KOPT-K1 (cell line): ENCODE measurements around the gene CT55.
"Not testable (repeated sequence)": the region's sequence is repeated elsewhere in the genome, so short reads cannot be mapped to it uniquely, and the experiment has no call there.

Source experiments
- H3K27ac ChIP-seq: fragments of 200-600 bp; sonication (generic); 2 replicates; pipeline ENCODE4 v1.5.1; 2016; ENCODE audit warnings: antibody characterized with exemption, mild to moderate bottlenecking, low read depth, low read length; ENCODE audit not compliant: poor library complexity, severe bottlenecking
- H3K36me3 ChIP-seq: fragments of 200-600 bp; sonication (generic); 2 replicates; pipeline ENCODE4 v1.5.1; 2017; ENCODE audit warnings: antibody characterized with exemption, mild to moderate bottlenecking, low read length, moderate library complexity; ENCODE audit not compliant: insufficient read depth
- H3K9me3 ChIP-seq: fragments of 200-600 bp; sonication (generic); 2 replicates; pipeline ENCODE4 v1.5.1; 2017; ENCODE audit warnings: antibody characterized with exemption, low read length, mild to moderate bottlenecking; ENCODE audit not compliant: insufficient read depth, poor library complexity, severe bottlenecking

The CT55 gene, protein sequence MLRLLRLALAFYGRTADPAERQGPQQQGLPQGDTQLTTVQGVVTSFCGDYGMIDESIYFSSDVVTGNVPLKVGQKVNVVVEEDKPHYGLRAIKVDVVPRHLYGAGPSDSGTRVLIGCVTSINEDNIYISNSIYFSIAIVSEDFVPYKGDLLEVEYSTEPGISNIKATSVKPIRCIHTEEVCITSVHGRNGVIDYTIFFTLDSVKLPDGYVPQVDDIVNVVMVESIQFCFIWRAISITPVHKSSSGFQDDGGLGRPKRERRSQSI

GRCh38 chrX:135170877-135171519 is at the start of gene CT55:
CT55 (minus strand) TSS chrX:135171398; CDS start chrX:135171171, 227 bp downstream.
- Histone ChIP-seq H3K36me3 (no peaks in the 10 kb centered on the region), H3K27ac (no peak within 1 kb of the TSS), H3K9me3 (no peaks in the 10 kb centered on the region)

- no peaks in the 10 kb centered on the region for H3K9me3 ChIP-seq
- H3K36me3 ChIP-seq = no peaks in the 10 kb centered on the region
- H3K27ac ChIP-seq = no peak overlapping the region
These were observed 42.1 kb upstream of the CT55 start for GRCh38 chrX:135213200-135213844.

- H3K36me3 ChIP-seq, H3K27ac ChIP-seq, H3K9me3 ChIP-seq: not testable (repeated sequence)
These were observed 35.2 kb upstream of the CT55 start for GRCh38 chrX:135206427-135206826.

DNA sequence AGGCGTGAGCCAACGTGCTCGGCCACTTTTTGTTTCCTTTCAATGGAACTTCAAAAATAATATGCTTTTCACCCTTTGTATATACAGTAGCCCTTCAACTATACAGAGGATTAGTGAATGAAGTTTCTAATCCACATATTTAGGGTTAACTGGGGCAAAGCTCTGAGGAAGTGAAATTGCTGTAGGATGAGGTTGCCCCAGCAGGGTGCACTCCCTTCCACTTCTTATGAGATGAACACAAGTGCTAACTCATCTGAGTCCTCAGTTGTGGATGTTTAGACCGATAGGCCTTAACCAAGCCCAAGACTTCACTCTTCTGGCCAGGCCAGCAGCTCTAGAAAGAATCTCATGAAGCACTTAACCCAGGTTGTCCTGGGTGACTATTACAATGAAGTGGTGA is 29.1 kb upstream of the CT55 start:
- H3K9me3 ChIP-seq = no peaks in the 10 kb centered on the region
- no peak overlapping the region for H3K27ac ChIP-seq
- no peaks in the 10 kb centered on the region for H3K36me3 ChIP-seq

- Histone ChIP-seq H3K36me3 (no peaks in the 10 kb centered on the region), H3K27ac (no peak overlapping the region), H3K9me3 (no peaks in the 10 kb centered on the region)
These were observed 23.5 kb upstream of the CT55 start for GRCh38 chrX:135194684-135195083.

- no peak overlapping the region for H3K27ac ChIP-seq
- H3K9me3 ChIP-seq = no peaks in the 10 kb centered on the region
- H3K36me3 ChIP-seq = no peaks in the 10 kb centered on the region
These were observed 22.5 kb upstream of the CT55 start for GRCh38 chrX:135193740-135194139.

GRCh38 chrX:135191838-135192237 is 20.6 kb upstream of the CT55 start:
- Histone ChIP-seq H3K27ac (no peak overlapping the region), H3K9me3 (no peaks in the 10 kb centered on the region), H3K36me3 (no peaks in the 10 kb centered on the region)

DNA sequence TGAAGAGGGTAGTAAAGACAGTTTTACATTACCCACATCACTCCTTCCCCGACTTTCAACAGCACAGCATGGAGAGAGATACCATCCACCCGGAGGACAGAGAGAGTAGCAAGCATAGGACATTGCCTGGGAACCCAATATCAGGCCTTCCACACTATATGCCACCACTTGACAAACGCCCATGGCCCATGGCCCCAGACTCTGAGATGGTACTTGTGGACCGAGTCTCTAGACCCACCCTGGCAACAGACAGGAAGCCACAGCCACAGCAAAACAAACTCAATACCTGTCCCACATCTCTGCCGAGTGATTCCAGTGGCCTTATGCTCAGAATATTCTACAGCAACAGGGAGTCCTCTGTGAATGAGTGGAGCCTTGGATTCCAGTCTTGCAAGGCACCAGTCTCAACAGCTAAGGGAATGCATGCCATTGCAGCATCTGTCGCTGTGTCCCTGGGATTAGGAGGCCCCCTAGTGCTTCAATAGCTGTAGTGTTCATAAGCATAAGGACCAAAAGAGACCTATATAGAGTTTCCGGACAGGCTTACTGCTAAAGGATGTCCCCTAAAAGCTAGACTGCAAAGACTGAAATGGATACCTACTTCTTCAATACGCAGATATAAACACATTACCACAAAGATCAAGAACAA is 14.7 kb upstream of the CT55 start:
- Histone ChIP-seq H3K27ac (no peak overlapping the region), H3K36me3 (no peaks in the 10 kb centered on the region), H3K9me3 (no peaks in the 10 kb centered on the region)

DNA sequence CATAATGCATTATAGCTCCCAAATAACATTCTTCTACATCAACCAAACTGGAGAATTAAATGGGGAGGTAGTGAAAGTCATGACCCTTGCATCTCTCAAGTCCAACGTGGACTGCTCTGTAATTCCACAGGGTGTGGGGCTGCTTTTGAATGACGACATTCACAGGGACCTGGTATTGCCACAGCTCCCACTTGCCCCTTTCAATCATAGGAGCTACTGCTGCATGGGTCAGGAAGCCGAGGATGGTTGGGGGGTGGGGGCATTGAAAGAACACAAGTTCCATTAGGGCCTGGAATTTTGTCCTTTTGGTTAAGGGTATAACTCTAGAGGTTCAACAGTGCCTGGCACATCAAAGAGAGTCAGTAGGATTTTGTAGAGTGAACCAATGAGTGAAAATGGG is 7.4 kb upstream of the CT55 start:
- H3K36me3 ChIP-seq = no peaks in the 10 kb centered on the region
- no peaks in the 10 kb centered on the region for H3K9me3 ChIP-seq
- H3K27ac ChIP-seq = no peak overlapping the region

DNA sequence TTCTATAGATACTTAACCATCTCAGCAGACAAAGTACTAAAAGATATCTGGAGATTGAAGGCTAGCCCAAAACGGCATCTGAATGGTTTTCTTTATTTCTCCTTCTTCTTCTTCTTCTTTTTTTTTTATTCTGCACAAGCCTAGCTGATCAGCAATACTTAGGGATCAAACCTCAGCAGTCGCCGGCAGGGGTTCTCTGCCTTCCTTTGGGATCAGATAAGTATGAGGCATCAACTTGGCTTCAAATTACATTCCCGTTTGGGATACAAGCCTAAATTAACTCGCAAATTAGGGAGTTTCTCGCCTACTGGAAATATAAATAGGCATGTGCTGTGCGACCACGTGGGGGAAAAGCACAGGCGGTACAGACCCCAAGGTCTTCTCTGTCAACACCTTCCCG is 730 bp downstream of the CT55 start:
- Histone ChIP-seq H3K9me3 (no peaks in the 10 kb centered on the region), H3K36me3 (no peaks in the 10 kb centered on the region), H3K27ac (no peak overlapping the region)

GRCh38 chrX:135169534-135169933 is 1.7 kb downstream of the CT55 start:
- H3K9me3 ChIP-seq, H3K27ac ChIP-seq, H3K36me3 ChIP-seq: not testable (repeated sequence)

DNA sequence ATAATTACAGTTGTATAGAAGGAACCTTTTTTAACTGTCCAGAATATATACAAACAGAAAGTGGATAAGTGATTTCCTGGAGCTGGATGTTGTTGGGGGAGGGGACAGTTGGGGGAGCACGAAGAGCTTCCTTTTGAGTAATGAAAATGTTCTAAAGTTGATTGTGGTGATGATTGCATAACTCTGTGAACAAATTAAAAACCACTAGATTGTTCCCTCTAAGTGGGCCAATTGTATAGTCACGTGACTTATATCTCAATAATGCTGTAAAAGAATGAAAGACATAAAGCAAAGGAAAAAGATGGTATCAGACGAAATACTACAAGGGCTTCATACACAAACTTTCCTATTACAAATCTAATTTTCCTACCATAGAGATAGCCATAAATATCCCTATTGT is 2.7 kb downstream of the CT55 start:
- Histone ChIP-seq H3K27ac (no peak overlapping the region), H3K9me3 (no peaks in the 10 kb centered on the region), H3K36me3 (no peaks in the 10 kb centered on the region)

DNA sequence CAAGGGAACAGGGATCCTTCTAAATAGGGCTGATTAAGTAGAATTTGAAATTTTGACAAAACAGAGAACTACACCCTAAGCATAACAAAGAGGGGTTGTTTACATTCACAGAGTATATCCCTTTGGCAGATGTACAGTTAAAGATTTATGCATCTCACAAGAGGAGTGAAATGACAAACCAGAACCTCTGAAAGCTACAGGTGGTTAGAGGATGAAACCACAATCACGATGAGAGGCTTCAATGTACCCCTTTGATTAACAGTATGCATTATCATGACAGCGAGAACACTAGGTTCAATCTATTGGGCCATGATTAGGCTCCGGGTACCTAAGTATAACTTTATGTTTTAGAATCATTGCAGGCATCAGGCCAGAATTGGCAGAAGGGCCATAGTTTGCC is 16.5 kb downstream of the CT55 start:
- H3K27ac ChIP-seq, H3K36me3 ChIP-seq, H3K9me3 ChIP-seq: not testable (repeated sequence)

- H3K27ac ChIP-seq, H3K36me3 ChIP-seq, H3K9me3 ChIP-seq: not testable (repeated sequence)
These were observed 45.1 kb downstream of the CT55 start for GRCh38 chrX:135126145-135126544.

DNA sequence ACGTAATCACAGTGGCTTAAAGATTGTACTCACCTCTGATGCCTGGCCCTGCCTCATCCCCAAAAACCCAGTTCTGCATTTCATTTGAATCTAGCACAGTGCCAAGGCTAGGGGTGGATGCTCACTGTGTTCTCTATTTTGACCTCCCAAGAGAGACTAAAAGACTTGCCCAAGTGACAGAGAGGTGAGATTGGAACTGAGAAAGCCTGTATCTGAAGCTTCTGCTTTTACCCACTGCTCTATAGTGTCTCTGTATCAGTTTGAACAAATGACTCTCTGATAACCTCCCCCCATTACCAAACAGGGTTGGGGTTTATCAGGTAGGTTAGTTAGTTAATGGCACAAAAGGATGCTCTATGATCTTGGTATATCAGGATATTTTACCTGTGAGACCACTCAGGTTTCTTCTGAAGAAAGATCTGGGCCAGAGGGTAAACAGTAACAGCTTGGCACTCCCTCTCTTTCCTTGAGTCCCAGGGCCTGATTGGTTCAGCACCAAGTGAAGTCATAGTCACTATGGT is 51.1 kb downstream of the CT55 start, which contains the start of gene ETDB:
Gene ETDB, minus strand, starts transcription at position 471 of the 521 bp plus-strand sequence. CDS start 1,265 bp downstream, outside the sequence.
- H3K27ac ChIP-seq, H3K9me3 ChIP-seq, H3K36me3 ChIP-seq: not testable (repeated sequence)
